ENCODE measurements around the gene LIMK2.

Gene LIMK2

GRCh38 chr22:31248138-31248745, 36.1 kb downstream of the LIMK2 start:
- Histone ChIP-seq H3K9me3 (ENCODE audit: insufficient read depth, low read length) (no peaks in the 10 kb centered on the region), H3K27me3 (ENCODE audit: low read length) (no peaks in the 10 kb centered on the region), H4K20me1 (ENCODE audit: low read depth, low read length) (no peaks in the 10 kb centered on the region), H3K79me2 (ENCODE audit: insufficient read depth, low read length) (no peaks in the 10 kb centered on the region; the same call in 1 of the 2 replicates), H3K4me2 (ENCODE audit: low read depth, low read length, poor library complexity, severe bottlenecking) (no peak overlapping the region), H3K9me2 (replicated peaks; ENCODE audit: insufficient read depth, low read length) (no peaks in the 10 kb centered on the region), H3K4me3 (ENCODE audit: insufficient read depth, low read length, poor library complexity, severe bottlenecking) (no peak overlapping the region), H3K36me3 (ENCODE audit: low read length) (no peaks in the 10 kb centered on the region), H3F3A (ENCODE audit: insufficient read depth) (no peaks in the 10 kb centered on the region), H3K9ac (ENCODE audit: low read length) (no peak overlapping the region), H3K27ac (ENCODE audit: low read depth, low read length) (no peak overlapping the region), H2AFZ (ENCODE audit: low read depth, low read length, severe bottlenecking) (no peak overlapping the region)
- TF ChIP-seq EZH2phosphoT487 (conservative IDR thresholded peaks at IDR 0.05; ENCODE audit: low read length), result no peak
- TF ChIP-seq CTCF (IDR thresholded peaks at IDR 0.05; ENCODE audit: insufficient read depth, low read length, poor library complexity, severe bottlenecking), result no peak

- Histone ChIP-seq H4K20me1 (ENCODE audit: low read depth, low read length) (no peaks in the 10 kb centered on the region), H3K27me3 (ENCODE audit: low read length) (no peaks in the 10 kb centered on the region), H3K9me2 (replicated peaks; ENCODE audit: insufficient read depth, low read length) (no peaks in the 10 kb centered on the region), H3K36me3 (ENCODE audit: low read length) (no peaks in the 10 kb centered on the region), H3K4me3 (ENCODE audit: insufficient read depth, low read length, poor library complexity, severe bottlenecking) (no peak overlapping the region), H3K27ac (ENCODE audit: low read depth, low read length) (no peak overlapping the region), H2AFZ (ENCODE audit: low read depth, low read length, severe bottlenecking) (no peak overlapping the region), H3F3A (ENCODE audit: insufficient read depth) (no peaks in the 10 kb centered on the region), H3K9me3 (ENCODE audit: insufficient read depth, low read length) (no peaks in the 10 kb centered on the region), H3K79me2 (ENCODE audit: insufficient read depth, low read length) (no peaks in the 10 kb centered on the region; the same call in 1 of the 2 replicates), H3K4me2 (ENCODE audit: low read depth, low read length, poor library complexity, severe bottlenecking) (no peak overlapping the region), H3K9ac (ENCODE audit: low read length) (no peak overlapping the region)
- no peak for TF ChIP-seq EZH2phosphoT487 (conservative IDR thresholded peaks at IDR 0.05; ENCODE audit: low read length)
- TF ChIP-seq CTCF (IDR thresholded peaks at IDR 0.05; ENCODE audit: insufficient read depth, low read length, poor library complexity, severe bottlenecking), result no peak
Observed at GRCh38 chr22:31248965-31249958, 37.2 kb downstream of the LIMK2 start.

- H3F3A ChIP-seq (ENCODE audit: insufficient read depth), result no peaks in the 10 kb centered on the region
- TF ChIP-seq EZH2phosphoT487 (conservative IDR thresholded peaks at IDR 0.05; ENCODE audit: low read length) (no peak), CTCF (IDR thresholded peaks at IDR 0.05; ENCODE audit: insufficient read depth, low read length, poor library complexity, severe bottlenecking) (no peak)
- no peaks in the 10 kb centered on the region for H3K36me3 ChIP-seq (ENCODE audit: low read length)
- H3K9ac ChIP-seq (ENCODE audit: low read length), result no peak overlapping the region
- H3K4me3 ChIP-seq (ENCODE audit: insufficient read depth, low read length, poor library complexity, severe bottlenecking), result no peak overlapping the region
- no peaks in the 10 kb centered on the region for H4K20me1 ChIP-seq (ENCODE audit: low read depth, low read length)
- H2AFZ ChIP-seq (ENCODE audit: low read depth, low read length, severe bottlenecking), result no peak overlapping the region
- no peaks in the 10 kb centered on the region for H3K9me3 ChIP-seq (ENCODE audit: insufficient read depth, low read length)
- H3K79me2 ChIP-seq (ENCODE audit: insufficient read depth, low read length), result peaks cover 4% of the 10 kb centered on the region; the same call in 1 of the 2 replicates
- H3K27me3 ChIP-seq (ENCODE audit: low read length), result no peaks in the 10 kb centered on the region
- no peak overlapping the region for H3K4me2 ChIP-seq (ENCODE audit: low read depth, low read length, poor library complexity, severe bottlenecking)
- H3K9me2 ChIP-seq (replicated peaks; ENCODE audit: insufficient read depth, low read length), result no peaks in the 10 kb centered on the region
- no peak overlapping the region for H3K27ac ChIP-seq (ENCODE audit: low read depth, low read length)
Observed at GRCh38 chr22:31250740-31251600, 38.9 kb downstream of the LIMK2 start.

Measured in SU-DHL-6 (cell line).